Activated T-cell treated with anti-CD3 and anti-CD28 coated beads, Interleukin-2, amount 50 U/mL, for 24 hours (primary cell): ENCODE results near the gene NTN3.

Experiments
- DNase-seq: peaks from one replicate; pipeline ENCODE4 v3.0.0-alpha.2; 2020
- H3K27ac Mint-ChIP-seq: 2 replicates; pipeline ENCODE4 v1.8.0; 2020; ENCODE audit warnings: mild to moderate bottlenecking, mixed read lengths
- H3K27me3 Mint-ChIP-seq: 2 replicates; pipeline ENCODE4 v1.8.0; 2020; ENCODE audit warnings: mixed read lengths
- H3K36me3 Mint-ChIP-seq: 2 replicates; pipeline ENCODE4 v1.8.0; 2020; ENCODE audit warnings: low read depth, mixed read lengths
- H3K4me1 Mint-ChIP-seq: 2 replicates; pipeline ENCODE4 v1.8.0; 2020; ENCODE audit warnings: low read depth, mixed read lengths
- H3K4me3 Mint-ChIP-seq: 2 replicates; pipeline ENCODE4 v1.8.0; 2020; ENCODE audit warnings: mild to moderate bottlenecking, moderate library complexity, mixed read lengths
- H3K9me3 Mint-ChIP-seq: 2 replicates; pipeline ENCODE4 v1.8.0; 2020; ENCODE audit warnings: mixed read lengths

Gene NTN3

DNA sequence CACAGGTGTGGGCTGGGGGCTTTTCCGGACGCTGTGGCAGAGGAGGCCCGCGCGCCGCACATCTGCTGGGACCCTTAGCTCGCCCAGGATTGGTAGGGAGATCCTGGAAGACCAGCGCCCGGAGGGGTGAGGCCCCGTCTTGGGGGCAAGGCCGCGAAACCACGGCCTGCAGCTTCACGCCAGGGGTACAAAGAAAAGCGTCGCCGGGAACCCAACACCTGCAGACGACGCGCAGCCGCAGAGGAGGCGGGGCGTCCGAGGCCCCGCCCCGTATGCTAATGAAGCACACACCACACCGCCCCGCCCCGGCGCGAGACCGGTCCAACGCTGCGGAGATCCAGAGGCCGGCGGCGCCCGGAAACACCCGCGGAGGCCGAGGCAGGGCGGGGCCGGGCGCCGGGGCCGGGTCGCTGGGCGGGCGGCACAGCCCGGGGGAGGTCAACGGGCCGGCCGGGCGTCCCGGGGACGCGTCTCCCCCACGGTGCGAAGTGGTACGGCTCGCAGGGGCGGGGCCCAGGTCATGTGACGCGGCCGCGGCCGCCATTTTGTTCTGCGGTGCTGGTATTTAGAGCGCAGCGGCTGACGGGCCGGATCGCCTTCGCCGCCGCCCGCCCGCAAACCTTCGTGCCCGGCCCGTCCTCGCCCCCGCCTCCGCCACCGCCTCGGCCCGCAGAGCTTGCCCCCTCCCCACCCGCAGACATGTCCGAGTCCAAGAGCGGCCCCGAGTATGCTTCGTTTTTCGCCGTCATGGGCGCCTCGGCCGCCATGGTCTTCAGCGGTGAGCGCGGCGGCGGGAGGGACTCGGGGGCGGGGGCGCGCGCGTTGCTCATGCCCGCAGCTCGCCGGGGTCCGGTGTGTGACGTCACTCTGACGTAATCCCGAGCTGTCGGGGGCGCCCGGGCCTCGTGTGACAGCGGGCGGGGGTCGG lies 42.6 kb downstream of the NTN3 start, which contains the start of gene ATP6V0C:
Gene ATP6V0C (plus strand): TSS at position 548 of the 928 bp plus-strand sequence. CDS start 152 bp downstream, at position 700.
- peak; percentile 94 for DNase-seq
- H3K27ac Mint-ChIP-seq: peak within 1 kb of the TSS; percentile 97
- H3K4me1 Mint-ChIP-seq: peaks cover 55% of the 10 kb centered on the region
- H3K27me3 Mint-ChIP-seq: no peaks in the 10 kb centered on the region
- peaks cover 27% of the 10 kb centered on the region for H3K36me3 Mint-ChIP-seq
- no peaks in the 10 kb centered on the region for H3K9me3 Mint-ChIP-seq
- peak within 1 kb of the TSS; percentile 96 for H3K4me3 Mint-ChIP-seq

DNA sequence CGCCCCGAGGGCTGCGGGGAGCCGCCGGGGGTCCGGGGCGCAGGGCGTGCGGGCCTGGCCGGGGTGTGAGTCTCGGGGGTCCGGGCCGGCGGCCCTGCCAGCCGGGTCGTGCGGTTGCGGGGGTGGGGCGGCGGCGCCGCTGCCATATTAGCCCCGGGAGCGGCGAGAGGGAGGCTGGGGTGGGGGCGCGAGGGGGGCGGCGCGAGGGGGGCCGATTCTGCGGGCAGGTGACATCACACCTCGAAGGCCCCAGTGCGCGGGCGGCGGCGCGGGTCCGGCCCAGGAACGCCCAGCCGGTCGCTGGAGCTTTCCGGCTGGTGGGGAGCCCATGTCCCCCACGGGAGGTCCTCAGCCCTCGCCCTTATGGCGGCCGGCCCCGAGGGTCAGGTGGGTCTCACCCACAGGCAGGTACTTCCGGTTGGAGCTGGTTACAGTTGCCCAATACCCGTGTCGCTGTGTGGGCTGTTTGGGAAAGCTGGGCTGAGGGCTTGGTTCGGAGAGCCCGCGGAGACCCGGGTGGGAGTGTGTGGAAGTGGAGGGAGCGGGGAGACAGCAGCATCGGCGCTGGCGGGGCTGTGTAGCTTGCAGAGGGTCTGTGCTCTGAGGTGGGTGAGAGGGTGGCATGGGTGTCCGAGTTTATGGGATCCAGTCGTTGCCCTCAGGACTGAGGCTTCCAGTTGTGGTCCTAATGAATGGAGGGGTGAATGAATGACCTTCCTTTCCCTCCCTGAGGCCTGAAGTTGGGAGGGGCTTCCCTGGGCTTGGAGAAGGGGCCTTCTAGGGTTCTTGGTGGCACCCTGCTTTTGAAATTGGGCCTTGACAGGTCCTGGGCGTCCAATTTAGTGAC lies 43.5 kb downstream of the NTN3 start:
- Mint-ChIP-seq H3K27me3 (no peaks in the 10 kb centered on the region), H3K4me1 (peaks cover 60% of the 10 kb centered on the region), H3K9me3 (no peaks in the 10 kb centered on the region), H3K36me3 (peaks cover 33% of the 10 kb centered on the region), H3K27ac (peak overlapping the region; percentile 97), H3K4me3 (peak overlapping the region; percentile 96)
- peak; percentile 60 for DNase-seq

DNA sequence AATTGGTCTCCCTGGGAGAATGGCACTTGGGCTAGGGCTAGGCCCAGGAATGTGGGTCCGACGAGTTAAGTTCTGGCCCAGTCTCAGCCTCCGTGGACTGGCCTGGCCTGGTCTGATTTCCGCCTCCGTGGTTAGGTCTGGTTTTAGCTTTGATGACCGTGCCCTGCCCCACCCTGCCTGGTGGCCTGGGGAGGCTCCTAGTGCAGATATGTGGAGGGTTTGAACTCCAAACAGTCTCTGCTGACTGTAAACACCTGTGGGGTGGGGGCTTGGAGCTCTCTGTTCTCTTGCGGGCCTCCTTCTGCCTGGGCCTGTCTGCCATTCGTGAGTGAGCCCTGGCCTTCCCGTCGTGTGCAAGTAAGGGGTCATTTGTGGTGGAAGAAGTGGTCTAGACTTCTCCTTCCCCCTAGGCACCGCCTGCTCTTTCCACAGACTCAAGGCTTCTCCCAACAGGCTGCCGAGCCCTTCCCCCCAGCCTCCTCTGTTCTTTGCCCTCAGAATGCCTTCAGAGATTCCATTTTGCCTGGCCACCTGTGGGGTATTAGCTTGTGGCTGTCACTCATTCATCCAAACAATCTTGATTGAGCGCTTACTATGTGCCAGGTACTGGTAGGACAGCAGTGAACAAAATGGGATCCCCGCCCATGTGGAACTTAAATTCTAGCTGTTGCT lies 44.2 kb downstream of the NTN3 start:
- H3K4me1 Mint-ChIP-seq: peaks cover 60% of the 10 kb centered on the region
- H3K27me3 Mint-ChIP-seq: no peaks in the 10 kb centered on the region
- H3K4me3 Mint-ChIP-seq: peak overlapping the region; percentile 96
- no peak for DNase-seq
- H3K36me3 Mint-ChIP-seq: peaks cover 37% of the 10 kb centered on the region
- H3K27ac Mint-ChIP-seq: peak overlapping the region; percentile 97
- H3K9me3 Mint-ChIP-seq: no peaks in the 10 kb centered on the region

DNA sequence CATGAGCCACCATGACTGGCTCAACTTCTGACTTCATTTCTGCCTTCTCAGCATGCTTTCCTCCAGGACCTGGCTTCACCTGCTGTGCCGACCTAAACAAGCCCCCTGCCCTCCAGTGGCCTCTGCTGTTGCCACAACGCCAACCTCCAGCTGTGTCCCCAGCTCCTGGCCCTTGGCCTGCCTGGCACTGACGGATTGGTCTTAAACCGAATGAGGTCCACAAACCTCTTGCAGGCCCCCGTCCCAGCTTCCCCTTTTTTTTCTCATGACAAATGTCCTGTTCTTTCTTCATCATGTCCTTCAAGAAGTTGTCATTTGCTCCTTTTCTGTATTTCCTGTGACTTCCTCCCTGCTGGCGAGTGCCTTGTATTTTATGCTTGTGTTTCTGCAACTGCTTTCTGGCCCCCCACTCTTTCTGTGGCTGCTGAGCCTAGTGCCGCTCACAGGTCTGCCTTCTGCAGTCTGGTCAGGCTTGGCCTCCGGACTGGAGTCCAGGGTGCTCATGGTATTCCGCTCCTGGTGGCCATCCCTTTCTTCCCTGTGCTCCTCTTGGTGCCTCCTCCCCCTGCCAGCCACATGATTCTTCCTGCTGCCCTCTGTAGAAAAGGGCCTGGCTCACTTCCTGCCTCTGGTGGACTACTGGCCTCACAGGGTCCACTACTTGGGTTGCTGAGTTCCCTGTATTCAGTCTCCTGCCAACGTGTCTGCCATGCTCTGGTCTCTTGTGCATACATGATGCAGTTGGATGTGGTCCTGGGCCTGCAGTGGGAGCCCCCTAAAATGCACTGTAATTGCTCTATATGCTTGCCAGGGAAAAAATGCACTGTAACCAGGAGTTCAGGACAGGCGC lies 45.5 kb downstream of the NTN3 start:
- Mint-ChIP-seq H3K4me1 (peaks cover 68% of the 10 kb centered on the region), H3K27ac (peak overlapping the region; percentile 97)

DNA sequence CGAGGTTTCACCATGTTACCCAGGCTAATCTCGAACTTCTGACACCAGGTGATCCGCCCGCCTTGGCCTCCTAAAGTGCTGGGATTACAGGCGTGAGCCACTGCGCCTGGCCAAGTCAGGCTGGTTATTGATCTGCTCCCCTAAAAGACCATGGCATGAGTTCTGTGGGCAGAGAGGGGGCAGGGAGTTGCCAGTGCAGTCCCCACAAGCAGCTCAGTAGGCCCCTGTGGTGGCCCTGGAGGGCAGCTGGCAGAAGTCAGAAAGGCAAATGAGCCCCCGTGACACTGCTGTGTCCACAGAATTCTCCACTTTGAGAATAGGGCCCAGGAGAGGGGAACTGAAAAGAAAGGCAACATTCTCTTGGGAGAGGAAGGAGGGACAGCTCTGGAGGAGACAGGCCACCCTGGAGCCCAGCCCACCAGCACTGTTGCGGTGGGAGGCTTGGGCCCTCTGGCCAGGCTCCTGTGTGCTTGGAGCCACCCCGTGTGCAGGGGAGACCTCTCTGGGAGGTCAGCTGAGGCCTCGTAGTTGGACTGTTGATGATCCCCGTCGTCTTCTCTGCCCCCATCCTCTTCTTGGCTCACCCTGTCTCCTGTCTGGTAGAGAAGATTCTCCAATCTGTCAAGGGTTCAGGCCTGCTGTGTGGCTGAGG lies 47.0 kb downstream of the NTN3 start:
- H3K9me3 Mint-ChIP-seq: no peaks in the 10 kb centered on the region
- H3K27me3 Mint-ChIP-seq: no peaks in the 10 kb centered on the region
- no peak for DNase-seq
- H3K36me3 Mint-ChIP-seq: peaks cover 55% of the 10 kb centered on the region
- H3K4me3 Mint-ChIP-seq: no peak overlapping the region
- peak overlapping the region; percentile 97 for H3K27ac Mint-ChIP-seq
- peaks cover 59% of the 10 kb centered on the region for H3K4me1 Mint-ChIP-seq

More for the DNA sequence above, 45.5 kb downstream of the NTN3 start:
- Mint-ChIP-seq H3K4me3 (peak overlapping the region; percentile 96), H3K36me3 (peaks cover 48% of the 10 kb centered on the region), H3K9me3 (no peaks in the 10 kb centered on the region), H3K27me3 (no peaks in the 10 kb centered on the region)
- DNase-seq: no peak

DNA sequence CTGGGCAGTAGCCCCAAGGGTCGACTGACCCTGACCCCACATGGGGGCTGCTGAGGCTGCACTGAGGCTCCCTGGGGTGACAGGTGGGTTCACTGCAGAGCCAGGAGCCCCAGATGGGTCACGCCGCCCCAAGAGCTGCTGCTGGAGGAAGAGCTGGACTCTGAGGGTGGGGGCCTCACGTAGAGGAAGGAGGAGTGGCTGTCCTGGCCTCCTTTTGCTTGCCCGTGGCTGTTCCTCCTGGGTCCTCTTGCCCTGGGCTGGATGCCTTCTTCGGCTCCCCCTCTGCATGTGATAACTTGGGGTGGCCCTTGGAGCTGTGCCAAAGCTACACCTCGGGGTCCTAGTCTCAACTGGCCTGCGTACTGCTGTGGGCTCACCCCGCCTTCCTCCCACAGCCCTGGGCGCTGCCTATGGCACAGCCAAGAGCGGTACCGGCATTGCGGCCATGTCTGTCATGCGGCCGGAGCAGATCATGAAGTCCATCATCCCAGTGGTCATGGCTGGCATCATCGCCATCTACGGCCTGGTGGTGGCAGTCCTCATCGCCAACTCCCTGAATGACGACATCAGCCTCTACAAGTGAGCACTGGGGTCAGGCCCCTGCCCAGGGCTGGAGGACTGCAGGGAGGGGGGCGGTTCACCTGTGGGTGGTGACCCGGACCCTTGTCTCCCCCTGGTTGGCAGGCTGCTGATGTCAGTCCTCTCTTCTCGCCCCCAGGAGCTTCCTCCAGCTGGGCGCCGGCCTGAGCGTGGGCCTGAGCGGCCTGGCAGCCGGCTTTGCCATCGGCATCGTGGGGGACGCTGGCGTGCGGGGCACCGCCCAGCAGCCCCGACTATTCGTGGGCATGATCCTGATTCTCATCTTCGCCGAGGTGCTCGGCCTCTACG lies 48.0 kb downstream of the NTN3 start:
- peaks cover 58% of the 10 kb centered on the region for H3K4me1 Mint-ChIP-seq
- H3K9me3 Mint-ChIP-seq: no peaks in the 10 kb centered on the region
- no peaks in the 10 kb centered on the region for H3K27me3 Mint-ChIP-seq
- H3K4me3 Mint-ChIP-seq: peak overlapping the region; percentile 72
- no peak for DNase-seq
- peaks cover 63% of the 10 kb centered on the region for H3K36me3 Mint-ChIP-seq
- H3K27ac Mint-ChIP-seq: peak overlapping the region; percentile 97

DNA sequence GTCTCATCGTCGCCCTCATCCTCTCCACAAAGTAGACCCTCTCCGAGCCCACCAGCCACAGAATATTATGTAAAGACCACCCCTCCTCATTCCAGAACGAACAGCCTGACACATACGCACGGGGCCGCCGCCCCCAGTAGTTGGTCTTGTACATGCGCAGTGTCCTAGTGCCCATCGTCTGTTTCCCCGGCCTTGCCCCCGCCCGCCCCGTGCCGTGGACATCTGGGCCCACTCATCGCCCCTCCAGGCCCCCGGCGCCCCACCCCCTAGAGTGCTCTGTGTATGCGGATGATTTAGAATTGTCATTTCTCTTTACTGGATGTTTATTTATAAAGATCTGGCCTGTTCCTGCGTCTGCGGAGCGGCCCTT lies 48.6 kb downstream of the NTN3 start:
- peaks cover 67% of the 10 kb centered on the region for H3K36me3 Mint-ChIP-seq
- no peaks in the 10 kb centered on the region for H3K27me3 Mint-ChIP-seq
- peaks cover 58% of the 10 kb centered on the region for H3K4me1 Mint-ChIP-seq

DNA sequence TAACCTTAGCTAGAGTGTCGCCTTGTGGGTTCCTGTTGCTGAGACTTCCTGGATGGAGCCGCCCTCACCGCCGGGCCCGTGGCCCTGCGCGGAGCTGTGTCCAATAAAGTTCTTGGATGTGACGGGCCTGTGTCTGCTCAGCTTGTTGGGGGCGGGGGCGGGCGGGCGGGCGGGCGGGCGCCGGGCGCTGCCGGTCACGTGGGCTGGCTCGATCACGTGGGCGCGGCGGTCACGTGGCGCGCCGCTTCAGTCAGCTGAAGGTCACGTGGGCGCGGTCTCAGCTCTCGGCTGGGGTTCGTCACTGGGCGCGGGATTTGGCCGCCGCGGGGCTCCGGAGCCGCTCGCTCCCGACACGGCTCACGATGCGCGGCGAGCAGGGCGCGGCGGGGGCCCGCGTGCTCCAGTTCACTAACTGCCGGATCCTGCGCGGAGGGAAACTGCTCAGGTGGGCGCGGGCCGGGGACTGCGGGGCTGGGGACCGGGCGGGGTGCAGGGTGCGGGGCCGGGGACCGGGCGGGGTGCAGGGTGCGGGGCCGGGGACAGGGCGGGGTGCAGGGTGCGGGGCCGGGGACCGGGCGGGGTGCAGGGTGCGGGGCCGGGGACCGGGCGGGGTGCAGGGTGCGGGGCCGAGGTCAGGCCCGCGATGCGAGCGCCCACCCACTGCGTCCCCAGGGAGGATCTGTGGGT lies 49.1 kb downstream of the NTN3 start, which contains the start of gene AMDHD2:
Gene AMDHD2 (plus strand): TSS at position 275 of the 687 bp plus-strand sequence. CDS start 88 bp downstream, at position 363.
- Mint-ChIP-seq H3K4me1 (peaks cover 57% of the 10 kb centered on the region), H3K9me3 (no peaks in the 10 kb centered on the region), H3K27ac (peak within 1 kb of the TSS; percentile 97), H3K4me3 (peak within 1 kb of the TSS; percentile 86), H3K36me3 (peaks cover 67% of the 10 kb centered on the region), H3K27me3 (no peaks in the 10 kb centered on the region)
- peak; percentile 88 for DNase-seq

More for the DNA sequence above, 48.6 kb downstream of the NTN3 start:
- H3K9me3 Mint-ChIP-seq: no peaks in the 10 kb centered on the region
- DNase-seq: no peak
- peak overlapping the region; percentile 72 for H3K4me3 Mint-ChIP-seq
- peak overlapping the region; percentile 93 for H3K27ac Mint-ChIP-seq

DNA sequence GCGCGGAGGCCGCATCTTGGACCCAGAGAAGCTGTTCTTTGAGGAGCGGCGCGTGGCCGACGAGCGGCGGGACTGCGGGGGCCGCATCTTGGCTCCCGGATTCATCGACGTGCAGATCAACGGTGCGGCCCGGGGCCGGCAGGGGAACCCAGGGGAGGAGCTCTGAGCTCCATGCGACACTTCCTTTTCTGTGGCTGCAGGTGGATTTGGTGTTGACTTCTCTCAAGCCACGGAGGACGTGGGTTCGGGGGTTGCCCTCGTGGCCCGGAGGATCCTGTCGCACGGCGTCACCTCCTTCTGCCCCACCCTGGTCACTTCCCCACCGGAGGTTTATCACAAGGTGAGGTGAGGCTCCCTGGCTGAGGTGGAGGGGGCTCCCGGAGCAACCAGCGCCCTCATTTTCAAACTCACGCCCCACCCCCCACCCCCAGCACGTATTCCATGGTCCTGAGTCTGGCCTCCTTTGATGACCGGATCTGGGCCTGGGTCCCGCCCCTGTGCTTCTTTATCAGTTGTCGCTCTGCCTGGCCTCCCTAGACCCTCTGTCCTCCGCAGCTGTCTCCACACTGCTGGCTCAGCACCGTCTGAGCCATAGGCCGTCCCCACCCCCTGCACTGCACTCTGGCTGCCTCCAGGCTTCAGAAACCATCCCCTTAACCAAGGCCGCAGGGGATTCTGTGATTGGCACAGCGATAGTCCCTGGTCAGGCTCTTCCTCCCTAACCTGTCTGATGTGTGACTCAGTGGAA lies 49.9 kb downstream of the NTN3 start:
- Mint-ChIP-seq H3K36me3 (peaks cover 64% of the 10 kb centered on the region), H3K27me3 (no peaks in the 10 kb centered on the region), H3K4me1 (peaks cover 50% of the 10 kb centered on the region), H3K27ac (peak overlapping the region; percentile 95), H3K9me3 (no peaks in the 10 kb centered on the region), H3K4me3 (peak overlapping the region; percentile 86)
- DNase-seq: peak; percentile 60
